IMR-90 (cell line): Measurements from ENCODE around the gene ABHD17B. TPM values are rescaled to one million over a fixed set of nuclear protein-coding genes. Genes with fewer than 3 reads are reported as not detected.

Experiments used
- ATAC-seq: fragments of 200-7000 bp; cut with Tn5 transposase; 2 replicates; pipeline ENCODE4 v1.9.1; 2020; ENCODE audit warnings: low read depth, mild to moderate bottlenecking, moderate library complexity
- BruUV-seq: library from RNA; stranded (reverse); fragments of 400-500 nt; replicated peaks from 2 replicates; lab custom pipeline; 2021; lab: Mats Ljungman, UMichigan
- CTCF ChIA-PET: fragments of 300-600 bp; formaldehyde crosslinking; extraction: SDS; loops from one replicate; lab custom pipeline; 2021; ENCODE audit warnings: antibody characterized with exemption; lab: Yijun Ruan, JAX
- POLR2A ChIA-PET: fragments of 300-600 bp; sonication (Branson Sonifier 250); formaldehyde crosslinking; loops from one replicate; lab custom pipeline; 2022; ENCODE audit warnings: antibody characterized with exemption; ENCODE audit not compliant: unreplicated experiment; lab: Charles Lee
- DNase-seq: peaks from one replicate; pipeline ENCODE4 v3.0.0; 2013
- H2AFZ ChIP-seq: replicated peaks from 2 replicates; pipeline ENCODE3; 2013; ENCODE audit warnings: low read length, mild to moderate bottlenecking; ENCODE audit not compliant: poor library complexity
- H2AK5ac ChIP-seq: 2 replicates; pipeline ENCODE4 v1.6.1; 2013; ENCODE audit warnings: low read depth, low read length, inconsistent platforms
- H2AK9ac ChIP-seq: replicated peaks from 2 replicates; pipeline ENCODE3; 2013; ENCODE audit warnings: mild to moderate bottlenecking, low read depth, low read length, moderate library complexity; ENCODE audit not compliant: poor library complexity
- H2BK120ac ChIP-seq: 2 replicates; pipeline ENCODE4 v1.6.1; 2013; ENCODE audit warnings: low read depth, low read length, inconsistent platforms
- H2BK15ac ChIP-seq: 3 replicates; pipeline ENCODE4 v1.6.1; 2013; ENCODE audit warnings: low read depth, low read length, inconsistent platforms
- H2BK20ac ChIP-seq: 2 replicates; pipeline ENCODE4 v1.6.1; 2013; ENCODE audit warnings: low read depth, mild to moderate bottlenecking, inconsistent platforms, low read length, moderate library complexity
- H2BK5ac ChIP-seq: 2 replicates; pipeline ENCODE4 v1.6.1; 2013; ENCODE audit warnings: mild to moderate bottlenecking, low read depth, low read length, inconsistent platforms; ENCODE audit not compliant: poor library complexity, severe bottlenecking
- H3K14ac ChIP-seq: replicated peaks from 2 replicates; pipeline ENCODE4 v1.6.1; 2013; ENCODE audit warnings: low read depth, low read length, inconsistent platforms
- H3K18ac ChIP-seq: 2 replicates; pipeline ENCODE4 v1.6.1; 2013; ENCODE audit warnings: low read depth, low read length, control low read depth
- H3K23ac ChIP-seq: 2 replicates; pipeline ENCODE4 v1.6.1; 2013; ENCODE audit warnings: low read depth, low read length, inconsistent platforms
- H3K27ac ChIP-seq: 2 replicates; pipeline ENCODE4 v1.5.1; 2013; ENCODE audit warnings: mild to moderate bottlenecking, control low read depth, low read length; ENCODE audit not compliant: insufficient read depth
- H3K27me3 ChIP-seq: 2 replicates; pipeline ENCODE4 v1.6.1; 2013; ENCODE audit warnings: low read length; ENCODE audit not compliant: control insufficient read depth, insufficient read depth
- H3K36me3 ChIP-seq: 2 replicates; pipeline ENCODE4 v1.6.1; 2013; ENCODE audit warnings: low read length, mixed read lengths; ENCODE audit not compliant: control insufficient read depth, insufficient read depth
- H3K4ac ChIP-seq: 2 replicates; pipeline ENCODE4 v1.6.1; 2013; ENCODE audit warnings: low read depth, low read length, inconsistent platforms
- H3K4me1 ChIP-seq: 2 replicates; pipeline ENCODE4 v1.6.1; 2013; ENCODE audit warnings: low read length, mixed read lengths; ENCODE audit not compliant: control insufficient read depth, insufficient read depth
- H3K4me2 ChIP-seq: 2 replicates; pipeline ENCODE4 v1.6.1; 2013; ENCODE audit warnings: low read depth, mild to moderate bottlenecking, control low read depth, low read length, moderate library complexity
- H3K4me3 ChIP-seq: 2 replicates; pipeline ENCODE4 v1.5.1; 2013; ENCODE audit warnings: low read depth, mild to moderate bottlenecking, control low read depth, low read length, moderate library complexity; ENCODE audit not compliant: insufficient read depth
- H3K56ac ChIP-seq: 2 replicates; pipeline ENCODE4 v1.6.1; 2013; ENCODE audit warnings: low read length, inconsistent platforms; ENCODE audit not compliant: insufficient read depth; ENCODE audit errors: extremely low read depth
- H3K79me1 ChIP-seq, 2 experiments: 2 replicates each; pipeline ENCODE4 v1.6.1; 2013; ENCODE audit warnings: low read length in 2 of 2, inconsistent platforms in 1 of 2, low read depth in 1 of 2
- H3K9ac ChIP-seq: 2 replicates; pipeline ENCODE4 v1.6.1; 2013; ENCODE audit warnings: low read depth, low read length, control low read depth
- H3K9me1 ChIP-seq: 2 replicates; pipeline ENCODE4 v1.6.1; 2013; ENCODE audit warnings: low read length, inconsistent platforms; ENCODE audit not compliant: insufficient read depth
- H3K9me3 ChIP-seq: 2 replicates; pipeline ENCODE4 v1.6.1; 2013; ENCODE audit warnings: low read length; ENCODE audit not compliant: control insufficient read depth, insufficient read depth
- H4K20me1 ChIP-seq: 2 replicates; pipeline ENCODE4 v1.6.1; 2013; ENCODE audit warnings: low read length, inconsistent platforms; ENCODE audit not compliant: insufficient read depth
- H4K5ac ChIP-seq: 2 replicates; pipeline ENCODE4 v1.6.1; 2013; ENCODE audit warnings: mild to moderate bottlenecking, low read depth, low read length, control low read depth
- H4K8ac ChIP-seq, 2 experiments: 2 replicates each; pipeline ENCODE4 v1.6.1; 2013; ENCODE audit warnings: low read depth in 2 of 2, low read length in 2 of 2, control low read depth in 1 of 2, inconsistent platforms in 1 of 2
- H4K91ac ChIP-seq: 2 replicates; pipeline ENCODE4 v1.6.1; 2013; ENCODE audit warnings: low read depth, low read length, inconsistent platforms; ENCODE audit not compliant: insufficient read depth
- BHLHE40 ChIP-seq: fragments of 150-350 bp; IDR thresholded peaks from 2 replicates; pipeline ENCODE4 v1.6.1; 2016; ENCODE audit warnings: mild to moderate bottlenecking, low read depth, low read length
- CEBPB ChIP-seq: IDR thresholded peaks from 2 replicates; pipeline ENCODE4 v1.6.1; 2012; ENCODE audit warnings: low read depth, low read length, improper control_type of control experiment
- CHD1 ChIP-seq: IDR thresholded peaks from 2 replicates; pipeline ENCODE4 v1.6.1; 2012; ENCODE audit warnings: low read depth, low read length, improper control_type of control experiment
- FOS ChIP-seq: fragments of 150-350 bp; IDR thresholded peaks from 2 replicates; pipeline ENCODE4 v1.6.1; 2016; ENCODE audit warnings: low read depth, low read length
- MAFK ChIP-seq: IDR thresholded peaks from 2 replicates; pipeline ENCODE4 v1.6.1; 2012; ENCODE audit warnings: low read depth, low read length, improper control_type of control experiment
- MAZ ChIP-seq: IDR thresholded peaks from 2 replicates; pipeline ENCODE4 v1.6.1; 2012; ENCODE audit warnings: low read depth, mild to moderate bottlenecking, low read length, improper control_type of control experiment, moderate library complexity, borderline replicate concordance
- MXI1 ChIP-seq: IDR thresholded peaks from 2 replicates; pipeline ENCODE4 v1.6.1; 2012; ENCODE audit warnings: low read depth, mild to moderate bottlenecking, low read length, moderate library complexity, borderline replicate concordance
- NFE2L2 ChIP-seq: fragments of 150-350 bp; IDR thresholded peaks from 2 replicates; pipeline ENCODE4 v1.6.1; 2016; ENCODE audit warnings: low read depth, mild to moderate bottlenecking, low read length
- POLR2A ChIP-seq: IDR thresholded peaks from 2 replicates; pipeline ENCODE4 v1.6.1; 2012; ENCODE audit warnings: mild to moderate bottlenecking, low read depth, low read length
- RCOR1 ChIP-seq: IDR thresholded peaks from 2 replicates; pipeline ENCODE4 v1.6.1; 2012; ENCODE audit warnings: mild to moderate bottlenecking, low read length, improper control_type of control experiment; ENCODE audit not compliant: insufficient replicate concordance
- SMC3 ChIP-seq: fragments of 150-350 bp; IDR thresholded peaks from 2 replicates; pipeline ENCODE4 v1.6.1; 2016; ENCODE audit warnings: low read depth, mild to moderate bottlenecking, antibody characterized with exemption, low read length, moderate library complexity
- dilution Hi-C: fragments of 300-500 bp; cut with HindIII; formaldehyde crosslinking; loops from one replicate; pipeline ENCODE4 v1.14.3; 2018; ENCODE audit warnings: low sequenced_read_pairs; ENCODE audit not compliant: unreplicated experiment
- in situ Hi-C: fragments of 300-500 bp; cut with MboI; formaldehyde crosslinking; loops from 3 replicates; pipeline ENCODE4 v1.14.3; 2019; ENCODE audit warnings: low sequenced_read_pairs, inconsistent platforms, mixed read lengths
- intact Hi-C: fragments of 100-400 bp; cut with micrococcal nuclease; formaldehyde crosslinking; loops from 2 replicates; pipeline ENCODE4 v1.10.0; 2022
- polyA plus RNA-seq, 3 experiments: library from polyadenylated mRNA; depleted of rRNA; stranded (reverse); fragments of >200 nt; gene quantifications; 2 replicates each; pipeline ENCODE4 v1.2.3, GENCODE V29; 2012; ENCODE audit warnings: low replicate concordance in 1 of 3
- total RNA-seq: library from RNA; depleted of rRNA; stranded (reverse); fragments of >200 nt; gene quantifications from 2 replicates; pipeline ENCODE4 v1.2.3, GENCODE V29; 2012
- TF ChIP-seq, protein P1 (sequence below): fragments of 150-350 bp; IDR thresholded peaks from 2 replicates; pipeline ENCODE4 v1.6.1; 2016; ENCODE audit warnings: low read depth, mild to moderate bottlenecking, low read length, moderate library complexity, borderline replicate concordance
- TF ChIP-seq, protein P2 (sequence below): fragments of 150-350 bp; IDR thresholded peaks from 2 replicates; pipeline ENCODE4 v1.6.1; 2017; ENCODE audit warnings: mild to moderate bottlenecking, antibody characterized with exemption, low read length, low read depth
- TF ChIP-seq, protein P3 (sequence below): conservative IDR thresholded peaks from 2 replicates; pipeline ENCODE4 v1.5.1; 2012; ENCODE audit warnings: mild to moderate bottlenecking, low read depth, low read length, improper control_type of control experiment

The ABHD17B gene
- total and polyA plus RNA-seq, 2 of the 4 experiments (the other 2 are of a cell fraction), result 7.5 to 16.8 TPM

DNA sequence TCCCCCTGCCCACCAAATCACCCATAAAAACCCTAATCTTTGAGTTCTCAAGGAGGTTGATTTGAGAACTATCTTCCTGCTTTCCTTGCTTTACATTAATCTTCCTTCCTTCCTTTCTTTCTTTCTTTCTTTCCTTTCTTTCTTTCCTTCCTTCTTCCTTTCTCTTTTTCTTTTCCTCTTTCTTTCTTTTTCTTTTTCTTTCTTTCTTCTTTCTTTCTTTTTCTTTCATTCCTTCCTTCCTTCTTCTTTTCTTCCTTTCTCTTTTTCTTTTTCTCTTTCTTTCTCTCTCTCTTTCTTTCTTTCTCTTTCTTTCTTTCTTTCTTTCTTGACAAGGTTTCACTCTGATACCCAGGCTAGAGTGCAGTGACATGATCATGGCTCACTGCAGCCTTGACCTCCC lies 75.4 kb downstream of the ABHD17B start:
- Histone ChIP-seq H2BK5ac (no peak overlapping the region), H3K27me3 (no peaks in the 10 kb centered on the region; the same call in 1 of the 2 replicates), H2AK5ac (no peak overlapping the region), H2BK20ac (no peak overlapping the region), H3K23ac (no peak overlapping the region), H3K27ac (no peak overlapping the region), H3K9me1 (no peaks in the 10 kb centered on the region), H3K18ac (no peak overlapping the region), H3K79me1 (no peaks in the 10 kb centered on the region), H3K56ac (no peak overlapping the region), H3K9ac (no peak overlapping the region), H2AFZ (no peak overlapping the region), H2BK120ac (no peak overlapping the region), H4K8ac (no peak overlapping the region), H3K14ac (no peak overlapping the region), H4K20me1 (no peaks in the 10 kb centered on the region), H2BK15ac (no peak overlapping the region), H3K4me1 (no peaks in the 10 kb centered on the region), H3K4me2 (no peak overlapping the region), H3K36me3 (no peaks in the 10 kb centered on the region), H3K4me3 (no peak overlapping the region), H2AK9ac (no peak overlapping the region), H4K5ac (no peak overlapping the region), H3K9me3 (no peaks in the 10 kb centered on the region), H3K4ac (no peak overlapping the region), H4K91ac (no peak overlapping the region)
- CTCF ChIA-PET, result interaction anchor here (0.6 kb wide), 1 partner anchor 302 kb away, joined by 3 read pairs; no protein-coding TSS in a partner anchor
- dilution Hi-C loops (no loop called here), intact Hi-C loops (no loop called here), in situ Hi-C loops (no loop called here)
- DNase-seq, result no peak
- no peak for ATAC-seq
- POLR2A ChIA-PET, result no interaction called here
- no TSS peak for BruUV-seq
- TF ChIP-seq CHD1 (no peak), SMC3 (no peak), CEBPB (no peak), FOS (no peak), MAZ (no peak), MXI1 (no peak), MAFK (no peak), POLR2A (no peak), BHLHE40 (no peak), RCOR1 (no peak), NFE2L2 (no peak)
- TF ChIP-seq, protein P1, sequence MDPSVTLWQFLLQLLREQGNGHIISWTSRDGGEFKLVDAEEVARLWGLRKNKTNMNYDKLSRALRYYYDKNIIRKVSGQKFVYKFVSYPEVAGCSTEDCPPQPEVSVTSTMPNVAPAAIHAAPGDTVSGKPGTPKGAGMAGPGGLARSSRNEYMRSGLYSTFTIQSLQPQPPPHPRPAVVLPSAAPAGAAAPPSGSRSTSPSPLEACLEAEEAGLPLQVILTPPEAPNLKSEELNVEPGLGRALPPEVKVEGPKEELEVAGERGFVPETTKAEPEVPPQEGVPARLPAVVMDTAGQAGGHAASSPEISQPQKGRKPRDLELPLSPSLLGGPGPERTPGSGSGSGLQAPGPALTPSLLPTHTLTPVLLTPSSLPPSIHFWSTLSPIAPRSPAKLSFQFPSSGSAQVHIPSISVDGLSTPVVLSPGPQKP, result no peak
- TF ChIP-seq, protein P2, sequence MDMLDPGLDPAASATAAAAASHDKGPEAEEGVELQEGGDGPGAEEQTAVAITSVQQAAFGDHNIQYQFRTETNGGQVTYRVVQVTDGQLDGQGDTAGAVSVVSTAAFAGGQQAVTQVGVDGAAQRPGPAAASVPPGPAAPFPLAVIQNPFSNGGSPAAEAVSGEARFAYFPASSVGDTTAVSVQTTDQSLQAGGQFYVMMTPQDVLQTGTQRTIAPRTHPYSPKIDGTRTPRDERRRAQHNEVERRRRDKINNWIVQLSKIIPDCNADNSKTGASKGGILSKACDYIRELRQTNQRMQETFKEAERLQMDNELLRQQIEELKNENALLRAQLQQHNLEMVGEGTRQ, result no peak
- TF ChIP-seq, protein P3, sequence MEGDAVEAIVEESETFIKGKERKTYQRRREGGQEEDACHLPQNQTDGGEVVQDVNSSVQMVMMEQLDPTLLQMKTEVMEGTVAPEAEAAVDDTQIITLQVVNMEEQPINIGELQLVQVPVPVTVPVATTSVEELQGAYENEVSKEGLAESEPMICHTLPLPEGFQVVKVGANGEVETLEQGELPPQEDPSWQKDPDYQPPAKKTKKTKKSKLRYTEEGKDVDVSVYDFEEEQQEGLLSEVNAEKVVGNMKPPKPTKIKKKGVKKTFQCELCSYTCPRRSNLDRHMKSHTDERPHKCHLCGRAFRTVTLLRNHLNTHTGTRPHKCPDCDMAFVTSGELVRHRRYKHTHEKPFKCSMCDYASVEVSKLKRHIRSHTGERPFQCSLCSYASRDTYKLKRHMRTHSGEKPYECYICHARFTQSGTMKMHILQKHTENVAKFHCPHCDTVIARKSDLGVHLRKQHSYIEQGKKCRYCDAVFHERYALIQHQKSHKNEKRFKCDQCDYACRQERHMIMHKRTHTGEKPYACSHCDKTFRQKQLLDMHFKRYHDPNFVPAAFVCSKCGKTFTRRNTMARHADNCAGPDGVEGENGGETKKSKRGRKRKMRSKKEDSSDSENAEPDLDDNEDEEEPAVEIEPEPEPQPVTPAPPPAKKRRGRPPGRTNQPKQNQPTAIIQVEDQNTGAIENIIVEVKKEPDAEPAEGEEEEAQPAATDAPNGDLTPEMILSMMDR, result no peak
